ENCODE data around the gene KCNQ4.

KCNQ4 gene

GRCh38 chr1:40777224-40777970 is 6.2 kb upstream of the KCNQ4 start:
- DNase-seq (ENCODE audit: low read depth) = no peak

- DNase-seq (ENCODE audit: low read depth) = no peak
Measured at GRCh38 chr1:40780678-40781607, 2.6 kb upstream of the KCNQ4 start.

DNA sequence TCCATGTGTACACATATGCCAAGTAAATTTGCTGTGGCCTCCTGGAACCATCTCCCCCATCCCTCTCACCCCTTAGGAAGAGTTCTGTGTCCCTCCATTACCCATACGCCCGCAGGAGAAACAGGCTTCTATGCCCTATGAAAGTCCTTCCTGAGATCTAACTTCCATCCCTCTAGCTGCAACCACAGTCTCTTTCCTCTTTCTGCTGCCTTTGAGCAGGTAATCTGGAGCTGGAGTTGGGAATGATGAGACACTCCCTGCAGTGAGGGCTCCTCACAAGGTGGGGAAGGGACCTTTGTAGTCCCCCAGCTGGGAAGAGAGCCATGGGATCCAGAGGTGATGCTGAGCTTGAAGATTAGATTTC is 2.0 kb upstream of the KCNQ4 start:
- DNase-seq (ENCODE audit: low read depth) = no peak

- DNase-seq (ENCODE audit: low read depth) = no peak
Measured at GRCh38 chr1:40782371-40782956, 1.1 kb upstream of the KCNQ4 start.

DNA sequence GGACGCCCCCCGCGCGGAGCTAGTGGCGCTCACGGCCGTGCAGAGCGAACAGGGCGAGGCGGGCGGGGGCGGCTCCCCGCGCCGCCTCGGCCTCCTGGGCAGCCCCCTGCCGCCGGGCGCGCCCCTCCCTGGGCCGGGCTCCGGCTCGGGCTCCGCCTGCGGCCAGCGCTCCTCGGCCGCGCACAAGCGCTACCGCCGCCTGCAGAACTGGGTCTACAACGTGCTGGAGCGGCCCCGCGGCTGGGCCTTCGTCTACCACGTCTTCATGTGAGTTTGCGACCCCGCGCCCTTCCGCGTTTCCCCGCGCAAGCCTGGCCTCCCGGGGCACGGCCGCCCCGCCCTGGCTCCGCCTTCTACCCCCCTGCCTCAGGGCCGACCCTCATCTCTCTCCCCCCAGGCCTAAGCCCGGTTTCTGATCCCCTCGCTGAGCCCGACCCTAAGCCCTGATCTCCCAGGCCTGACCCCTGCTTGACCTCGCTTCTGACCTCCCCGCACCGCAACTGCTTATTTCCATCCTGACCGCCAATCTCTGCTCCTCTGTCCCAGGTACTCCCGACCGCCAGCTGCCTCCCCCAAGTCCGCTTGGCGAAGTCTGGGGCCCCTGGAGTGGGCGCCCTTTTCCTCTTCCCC is 669 bp downstream of the KCNQ4 start:
- DNase-seq (ENCODE audit: low read depth) = no peak

DNA sequence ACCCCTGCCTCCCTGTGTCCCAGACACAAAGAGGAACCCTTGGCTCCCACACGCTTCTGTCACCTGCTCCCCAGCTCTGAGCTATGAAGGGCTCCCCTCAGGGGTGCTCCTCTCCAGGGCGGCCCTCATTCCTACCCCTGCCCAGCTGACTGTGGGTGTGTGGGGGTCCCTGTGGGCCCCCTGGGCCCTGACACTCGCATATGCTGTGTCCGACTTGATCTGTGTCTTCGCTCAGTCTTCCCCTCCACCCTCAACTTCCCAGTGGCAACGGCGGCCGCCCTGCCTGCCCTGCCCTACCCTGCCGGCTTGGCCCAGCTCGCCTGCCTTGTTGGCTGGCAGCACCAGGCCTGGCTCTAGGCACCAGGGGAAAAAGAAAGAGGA is 1.2 kb downstream of the KCNQ4 start:
- DNase-seq (ENCODE audit: low read depth) = no peak

DNA sequence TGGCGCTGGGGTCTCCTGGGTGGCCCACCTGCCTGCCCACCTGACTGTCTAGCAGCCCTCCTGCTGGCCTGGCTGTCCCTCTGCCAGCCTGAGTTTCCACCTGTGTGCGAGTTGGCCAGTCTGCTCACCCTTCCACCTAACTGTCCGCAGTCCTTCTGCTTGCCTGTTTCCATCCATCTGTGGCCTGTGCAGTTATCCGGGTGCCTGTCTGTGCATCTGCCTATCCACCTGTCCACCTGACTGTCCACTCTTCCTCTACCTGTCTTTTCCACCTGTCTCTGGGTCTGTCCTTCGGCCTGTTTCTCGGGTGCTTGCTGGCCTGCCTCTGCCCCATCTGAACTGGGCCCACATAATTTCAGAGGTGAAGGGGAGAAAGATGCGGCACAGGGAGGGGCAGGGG is 1.9 kb downstream of the KCNQ4 start:
- DNase-seq (ENCODE audit: low read depth) = no peak

DNA sequence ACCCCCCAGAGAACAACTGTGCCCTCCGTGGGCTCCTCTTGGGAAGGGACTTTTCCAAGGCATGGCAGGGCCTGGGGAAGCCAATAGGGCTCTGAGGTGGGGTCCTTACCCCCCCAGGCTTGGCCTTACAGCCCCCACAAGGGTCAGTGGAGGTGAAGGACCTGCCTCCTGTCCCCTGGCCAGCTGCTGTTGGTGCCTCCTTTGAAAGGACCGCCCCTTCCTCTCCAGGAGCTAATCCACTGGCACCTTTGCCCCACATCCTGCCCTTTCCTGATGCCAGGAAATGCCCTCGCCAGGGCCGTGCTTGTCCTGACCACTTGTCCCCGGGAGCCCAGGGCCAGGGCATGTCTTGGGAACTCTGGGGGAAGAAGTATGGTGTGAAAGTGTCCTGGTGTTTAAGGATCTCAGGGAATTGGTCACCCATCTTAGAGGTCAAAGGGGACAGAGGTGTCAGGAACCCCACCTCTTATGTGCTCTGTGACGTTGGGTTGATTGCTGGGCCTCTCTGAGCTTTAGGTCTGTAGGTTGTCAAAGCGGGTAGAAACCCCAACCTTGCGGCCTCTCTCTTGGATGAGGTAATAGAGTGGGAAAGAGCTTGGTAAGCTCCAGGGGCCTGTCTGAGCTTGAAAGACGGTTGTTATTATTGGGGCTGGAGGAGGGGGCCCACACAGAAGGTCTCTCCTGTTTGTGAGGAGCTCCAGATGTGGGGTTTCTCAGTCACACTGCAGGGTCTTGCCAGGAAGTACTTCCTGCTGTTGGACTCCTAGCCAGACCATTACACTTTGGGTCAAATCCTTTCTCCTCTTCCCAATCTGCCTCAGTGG is 2.8 kb downstream of the KCNQ4 start:
- DNase-seq (ENCODE audit: low read depth) = no peak

DNA sequence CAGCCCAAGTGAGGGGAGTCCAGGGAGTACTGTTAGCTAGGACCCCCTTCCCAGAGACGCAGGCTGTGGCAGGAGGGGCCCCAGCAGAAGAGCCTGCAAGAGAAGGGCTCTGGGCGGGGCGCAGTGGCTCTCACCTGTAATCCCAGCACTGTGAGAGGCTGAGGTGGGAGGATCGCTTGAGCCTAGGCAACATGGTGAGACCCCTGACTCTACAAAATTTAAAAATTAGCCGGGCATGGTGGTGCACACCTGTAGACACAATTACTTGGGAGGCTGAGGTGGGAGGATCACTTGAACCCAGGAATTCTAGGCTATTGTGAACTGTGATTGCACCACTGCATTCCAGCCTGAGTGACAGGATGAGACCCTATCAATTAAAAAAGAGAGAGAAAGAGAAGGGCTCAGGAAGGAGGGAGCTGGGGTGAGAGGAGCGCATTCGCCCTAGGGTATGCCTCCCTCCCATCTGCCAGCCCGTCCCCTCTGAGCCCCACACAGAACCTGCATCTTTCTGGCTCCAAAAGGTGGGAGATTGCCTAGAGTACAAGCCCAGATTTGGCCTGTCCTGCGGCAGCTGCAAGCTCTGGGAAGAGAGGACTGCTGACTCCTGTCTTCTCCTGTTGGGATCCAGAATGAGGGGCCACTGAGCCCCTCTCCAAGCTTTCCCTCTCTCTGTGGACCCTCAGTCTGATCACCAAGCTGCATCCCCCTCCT is 3.6 kb downstream of the KCNQ4 start:
- no peak for DNase-seq (ENCODE audit: low read depth)

GRCh38 chr1:40787737-40788560 is 4.4 kb downstream of the KCNQ4 start:
- DNase-seq (ENCODE audit: low read depth) = no peak

DNA sequence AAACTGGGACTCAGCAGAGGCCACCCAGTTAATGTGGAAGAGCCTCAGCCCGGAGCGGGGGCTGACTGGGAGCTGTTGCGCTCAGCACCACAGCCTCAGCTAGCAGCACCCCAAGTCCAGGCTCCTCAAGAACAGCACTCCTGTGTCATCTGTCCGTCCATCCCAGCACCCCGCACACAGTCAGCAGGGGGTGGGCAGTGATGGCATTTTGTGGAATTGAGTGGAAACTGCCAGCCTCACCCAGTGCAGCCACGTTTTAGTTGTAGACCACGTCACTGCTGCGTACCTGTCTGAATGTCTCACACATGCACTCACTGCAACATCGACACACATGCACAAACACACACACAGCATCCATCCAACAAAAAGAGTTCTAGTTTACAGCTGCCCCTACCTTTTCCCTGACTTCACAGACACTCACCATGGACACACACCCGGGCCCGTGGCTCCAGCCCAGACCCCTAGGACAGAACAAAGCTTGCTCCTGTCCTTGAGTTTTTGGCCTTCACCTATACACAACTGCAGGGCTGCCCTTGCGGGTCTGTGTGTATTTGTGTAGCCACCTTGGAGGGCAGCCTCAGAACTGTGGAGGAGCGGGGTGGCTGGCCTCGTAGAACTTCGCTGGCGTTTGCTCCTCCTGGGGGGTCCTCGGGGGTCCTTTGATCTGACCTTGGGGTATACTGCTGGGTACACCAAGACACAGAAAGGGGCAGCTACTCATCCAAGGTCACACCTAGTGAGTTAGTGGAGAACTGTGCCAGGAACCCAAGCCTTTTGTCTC is 5.2 kb downstream of the KCNQ4 start:
- no peak for DNase-seq (ENCODE audit: low read depth)

DNA sequence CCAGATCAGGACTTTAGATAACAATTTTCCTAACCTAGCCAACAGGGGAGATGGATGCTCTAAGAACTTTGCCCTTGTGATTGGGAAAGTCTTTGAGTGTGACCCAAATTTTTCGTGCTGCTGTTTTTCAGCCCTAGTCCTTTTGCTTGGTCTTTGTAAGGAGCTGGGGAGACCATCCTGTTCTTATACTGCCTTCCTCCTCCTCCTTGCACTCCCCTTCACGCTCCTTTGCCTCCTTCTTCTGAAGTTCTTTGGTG is 5.7 kb downstream of the KCNQ4 start:
- DNase-seq (ENCODE audit: low read depth) = no peak

GRCh38 chr1:40789661-40790430 is 6.3 kb downstream of the KCNQ4 start:
- DNase-seq (ENCODE audit: low read depth) = no peak

DNA sequence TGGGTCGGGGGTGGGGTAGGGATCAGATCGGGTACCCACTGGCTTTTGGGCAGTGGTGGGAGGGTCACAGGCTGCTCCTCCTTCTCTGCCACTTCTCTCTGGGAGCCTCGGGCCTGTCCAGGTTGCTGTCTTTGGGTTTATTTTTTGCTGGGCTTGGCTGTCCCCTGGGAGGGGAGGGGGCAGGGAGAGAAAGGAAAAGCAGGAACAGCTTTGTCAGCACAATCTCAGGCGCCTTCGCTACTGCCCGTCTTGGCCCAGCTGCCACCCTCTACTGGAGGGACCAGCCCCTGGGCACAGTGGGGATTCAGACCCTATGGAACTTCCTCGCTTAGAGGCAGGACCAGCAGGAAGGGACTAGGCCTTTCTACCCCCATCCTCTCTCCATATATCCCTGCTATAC is 8.4 kb downstream of the KCNQ4 start:
- no peak for DNase-seq (ENCODE audit: low read depth)

DNA sequence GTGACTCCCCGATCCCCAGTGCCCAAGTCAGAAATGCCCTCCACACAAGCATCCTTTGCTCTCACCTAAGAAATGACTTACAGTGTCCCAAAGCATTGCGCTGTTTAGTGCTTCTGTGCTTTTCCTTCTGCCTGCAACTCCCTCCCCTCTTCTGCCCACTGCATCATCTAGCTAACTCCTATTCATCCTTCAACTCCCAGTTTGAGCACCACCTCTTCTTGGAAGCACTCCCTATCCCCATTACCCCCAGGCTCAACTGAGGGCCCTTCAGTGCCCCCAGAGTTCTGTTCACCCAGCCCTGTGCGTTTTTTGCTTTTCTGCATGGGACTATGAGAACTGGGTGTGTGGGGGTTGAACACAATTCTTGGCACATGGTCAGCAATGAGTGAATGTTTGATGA is 10.0 kb downstream of the KCNQ4 start:
- DNase-seq (ENCODE audit: low read depth) = no peak

DNA sequence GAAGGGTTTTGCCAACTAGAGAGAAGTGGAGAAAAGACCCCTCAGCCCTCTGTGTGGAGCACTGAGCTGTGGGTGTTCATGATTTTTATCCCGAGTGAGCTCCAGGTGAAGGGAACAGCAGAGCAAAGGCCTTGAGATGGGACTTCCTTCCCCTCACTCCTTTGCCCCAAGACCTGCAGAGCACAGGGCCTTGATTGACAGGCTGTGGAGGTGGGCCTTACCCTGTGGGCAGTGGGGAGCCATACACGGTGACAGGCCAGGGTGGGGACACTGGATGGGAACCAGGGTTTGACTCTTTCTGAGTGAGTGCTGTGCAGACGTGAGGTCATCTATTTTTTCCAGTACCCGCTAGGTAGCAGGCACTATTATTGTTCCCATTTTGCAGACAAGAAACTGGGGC is 10.5 kb downstream of the KCNQ4 start:
- DNase-seq (ENCODE audit: low read depth) = no peak

GRCh38 chr1:40794974-40795715 is 11.6 kb downstream of the KCNQ4 start:
- no peak for DNase-seq (ENCODE audit: low read depth)

Data from stimulated activated CD8-positive, alpha-beta memory T cell treated with anti-CD3 and anti-CD28 coated beads, Interleukin-15, amount 100 ng/mL, for 1 hour (primary cell).